ENCODE results near the gene ARHGEF12.

The ARHGEF12 gene

GRCh38 chr11:120304526-120304925 is 31.7 kb upstream of the ARHGEF12 start:
- in situ Hi-C loops (cut with HindIII; ENCODE audit: low sequenced_read_pairs): no loop called here
- TF ChIP-seq CTCF (IDR thresholded peaks at IDR 0.05; ENCODE audit: low read depth, low read length): no peak
- H3K4me3 ChIP-seq (ENCODE audit: low read depth, low read length): no peak overlapping the region
- no peak for DNase-seq (ENCODE audit: low read depth, low spot score)

- no peak for DNase-seq (ENCODE audit: low read depth, low spot score)
- in situ Hi-C loops (cut with HindIII; ENCODE audit: low sequenced_read_pairs): no loop called here
- TF ChIP-seq CTCF (IDR thresholded peaks at IDR 0.05; ENCODE audit: low read depth, low read length): no peak
- H3K4me3 ChIP-seq (ENCODE audit: low read depth, low read length): no peak overlapping the region
Observed at GRCh38 chr11:120305286-120305685, 30.9 kb upstream of the ARHGEF12 start.

- in situ Hi-C loops (cut with HindIII; ENCODE audit: low sequenced_read_pairs): no loop called here
- H3K4me3 ChIP-seq (ENCODE audit: low read depth, low read length): no peak overlapping the region
- TF ChIP-seq CTCF (IDR thresholded peaks at IDR 0.05; ENCODE audit: low read depth, low read length): peak; percentile 72
- peak; percentile 85 for DNase-seq (ENCODE audit: low read depth, low spot score)
Observed at GRCh38 chr11:120306519-120307242, 29.5 kb upstream of the ARHGEF12 start.

GRCh38 chr11:120307476-120307875 is 28.7 kb upstream of the ARHGEF12 start:
- no peak overlapping the region for H3K4me3 ChIP-seq (ENCODE audit: low read depth, low read length)
- TF ChIP-seq CTCF (IDR thresholded peaks at IDR 0.05; ENCODE audit: low read depth, low read length): no peak
- in situ Hi-C loops (cut with HindIII; ENCODE audit: low sequenced_read_pairs): no loop called here
- no peak for DNase-seq (ENCODE audit: low read depth, low spot score)

- no peak overlapping the region for H3K4me3 ChIP-seq (ENCODE audit: low read depth, low read length)
- in situ Hi-C loops (cut with HindIII; ENCODE audit: low sequenced_read_pairs): no loop called here
- no peak for DNase-seq (ENCODE audit: low read depth, low spot score)
- TF ChIP-seq CTCF (IDR thresholded peaks at IDR 0.05; ENCODE audit: low read depth, low read length): no peak
Observed at GRCh38 chr11:120308081-120308480, 28.1 kb upstream of the ARHGEF12 start.

- no peak for DNase-seq (ENCODE audit: low read depth, low spot score)
- in situ Hi-C loops (cut with HindIII; ENCODE audit: low sequenced_read_pairs): no loop called here
- TF ChIP-seq CTCF (IDR thresholded peaks at IDR 0.05; ENCODE audit: low read depth, low read length): no peak
- no peak overlapping the region for H3K4me3 ChIP-seq (ENCODE audit: low read depth, low read length)
Observed at GRCh38 chr11:120310870-120311269, 25.3 kb upstream of the ARHGEF12 start.
